Cardiac septum (tissue), 1 donor: Measurements from ENCODE around the gene IFT27. TPM values are rescaled to one million over a fixed set of nuclear protein-coding genes. Genes with fewer than 3 reads are reported as not detected.

Source experiments
- DNase-seq: peaks from one replicate; pipeline ENCODE4 v3.0.0-alpha.2; 2020; ENCODE audit warnings: low spot score
- intact Hi-C: fragments of 100-400 bp; cut with DNase I; formaldehyde crosslinking; loops from one replicate; pipeline ENCODE4 v1.14.0; 2022
- long read RNA-seq: library from polyadenylated mRNA; unstranded; transcript quantifications from one replicate; pipeline ENCODE4 v2.0.0, GENCODE V29; 2021
- total RNA-seq: library from RNA; stranded (reverse); fragmentation: NEBNext Ultra II Directional; extraction: Animal tissue kit (Norgen Biotek cat#: 25700); gene quantifications from one replicate; pipeline ENCODE4 v1.2.1, GENCODE V29; 2021
- donor health status: DM: no; HTN: no; CAD: no.

The IFT27 gene
- 24.7 TPM for total RNA-seq
- long read RNA-seq, transcript IFT27-205 (7 exons, 1,095 nt), result major isoform, 29 of 45 reads
- long read RNA-seq, partial matches to known transcripts, result 4 of 45 reads
- long read RNA-seq, other reads (novel, unspliced or antisense), result 10 of 45 reads

DNA sequence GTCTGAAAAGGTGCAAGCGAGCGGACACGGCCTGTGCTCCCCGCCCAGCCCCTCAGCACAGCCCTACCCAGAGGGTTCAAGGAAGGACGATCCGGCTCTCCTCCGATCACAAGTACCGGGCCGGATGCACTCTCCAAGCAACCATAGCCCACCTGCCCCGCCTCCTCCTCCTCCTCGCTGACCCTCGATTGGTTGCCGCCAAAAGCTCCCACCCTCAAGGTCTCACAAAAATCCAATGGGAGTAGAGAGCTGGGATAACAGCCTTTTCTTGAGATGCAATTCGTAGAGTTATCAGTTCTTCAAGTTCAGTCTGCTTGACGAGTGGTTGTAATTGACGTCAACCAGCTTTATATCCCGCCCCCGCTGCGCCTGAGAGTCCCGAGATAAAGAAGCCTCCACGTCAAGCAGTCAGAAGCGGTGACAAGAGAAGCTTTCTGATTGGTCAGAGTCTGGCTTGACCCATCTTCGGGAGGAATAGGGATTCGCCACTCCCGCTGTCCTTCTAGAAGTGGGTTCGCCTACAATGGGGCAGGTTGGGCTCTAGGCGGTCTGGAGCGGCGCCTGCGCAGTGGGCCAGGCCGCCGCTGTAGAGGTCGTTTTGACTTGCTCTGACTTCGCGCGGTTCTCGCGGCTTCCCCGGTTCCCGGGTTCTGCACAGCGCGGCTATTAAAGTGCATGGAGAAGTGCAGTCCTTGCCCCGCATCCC, at the start of gene IFT27:
Gene IFT27, minus strand, starts transcription at position 156 of the 706 bp plus-strand sequence. CDS start 412 bp downstream, outside the sequence.
- intact Hi-C loops, result loop anchor here (10.0 kb wide), 2 partner anchors 231 to 389 kb away; no protein-coding TSS in a partner anchor

GRCh38 chr22:36824655-36825054, 48.7 kb upstream of the IFT27 start:
- intact Hi-C loops, result no loop called here
- DNase-seq, result no peak

More for the DNA sequence above, at the start of gene IFT27:
- peak; percentile 98 for DNase-seq

- no peak for DNase-seq
- intact Hi-C loops, result no loop called here
These were observed 47.4 kb upstream of the IFT27 start for GRCh38 chr22:36823186-36823839.

DNA sequence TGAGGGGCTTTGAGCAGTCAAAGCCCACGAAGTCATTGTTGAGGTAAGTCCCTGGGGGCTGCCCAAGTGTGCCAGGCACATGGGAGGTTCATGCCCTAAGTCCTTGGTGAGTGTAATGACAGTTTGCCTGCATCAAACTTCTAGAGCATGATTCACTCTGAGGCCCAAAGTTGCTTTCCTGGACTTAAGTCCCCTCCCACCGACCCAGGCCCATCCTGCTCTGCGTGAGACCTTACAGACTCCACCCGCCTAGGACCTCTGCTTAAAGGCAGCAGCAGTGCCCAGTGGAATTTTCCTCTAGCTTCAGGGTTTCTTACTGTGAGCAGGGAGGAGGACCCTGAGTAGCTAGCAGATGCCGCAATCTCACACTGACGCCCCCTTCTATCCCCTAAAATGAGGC, 46.7 kb upstream of the IFT27 start:
- intact Hi-C loops, result no loop called here
- DNase-seq, result no peak

DNA sequence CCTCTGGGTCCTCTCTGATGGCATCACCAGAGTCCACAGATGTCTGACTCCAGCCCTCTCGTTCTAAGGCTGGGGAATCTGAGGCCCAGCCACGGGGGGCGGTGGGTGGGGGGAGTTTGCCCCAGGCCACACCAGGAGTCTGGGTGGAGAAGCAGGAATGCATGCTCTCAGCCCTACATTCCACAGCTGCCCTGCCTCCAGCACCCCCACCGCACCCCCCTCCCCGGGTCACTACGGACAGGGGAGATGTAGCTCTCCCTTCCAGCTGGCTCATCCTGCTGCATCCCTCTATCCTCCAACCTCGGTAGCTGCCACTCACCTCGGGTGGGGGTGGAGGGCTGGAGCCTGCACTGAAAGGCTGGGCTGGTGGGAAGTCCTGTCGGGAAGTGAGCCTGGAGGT, 43.2 kb upstream of the IFT27 start:
- intact Hi-C loops, result no loop called here
- no peak for DNase-seq

- intact Hi-C loops, result no loop called here
- DNase-seq, result no peak
These were observed 42.2 kb upstream of the IFT27 start for GRCh38 chr22:36818010-36818642.

DNA sequence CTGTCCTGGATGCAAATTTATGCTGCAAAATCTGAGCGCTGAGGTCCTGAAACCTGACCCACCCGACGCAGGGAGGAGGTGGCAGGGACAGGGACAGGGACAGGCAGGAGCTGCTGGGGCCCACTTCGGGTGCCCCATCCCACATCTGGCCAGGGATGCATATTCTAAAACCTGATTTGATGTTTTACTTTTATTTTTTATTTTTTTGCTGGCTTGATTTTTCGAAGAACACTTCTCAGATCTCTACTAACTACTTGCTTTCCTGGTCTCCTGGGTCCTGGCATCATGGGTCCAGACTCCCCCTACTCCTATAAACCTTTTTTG, 41.6 kb upstream of the IFT27 start:
- intact Hi-C loops, result no loop called here
- no peak for DNase-seq

DNA sequence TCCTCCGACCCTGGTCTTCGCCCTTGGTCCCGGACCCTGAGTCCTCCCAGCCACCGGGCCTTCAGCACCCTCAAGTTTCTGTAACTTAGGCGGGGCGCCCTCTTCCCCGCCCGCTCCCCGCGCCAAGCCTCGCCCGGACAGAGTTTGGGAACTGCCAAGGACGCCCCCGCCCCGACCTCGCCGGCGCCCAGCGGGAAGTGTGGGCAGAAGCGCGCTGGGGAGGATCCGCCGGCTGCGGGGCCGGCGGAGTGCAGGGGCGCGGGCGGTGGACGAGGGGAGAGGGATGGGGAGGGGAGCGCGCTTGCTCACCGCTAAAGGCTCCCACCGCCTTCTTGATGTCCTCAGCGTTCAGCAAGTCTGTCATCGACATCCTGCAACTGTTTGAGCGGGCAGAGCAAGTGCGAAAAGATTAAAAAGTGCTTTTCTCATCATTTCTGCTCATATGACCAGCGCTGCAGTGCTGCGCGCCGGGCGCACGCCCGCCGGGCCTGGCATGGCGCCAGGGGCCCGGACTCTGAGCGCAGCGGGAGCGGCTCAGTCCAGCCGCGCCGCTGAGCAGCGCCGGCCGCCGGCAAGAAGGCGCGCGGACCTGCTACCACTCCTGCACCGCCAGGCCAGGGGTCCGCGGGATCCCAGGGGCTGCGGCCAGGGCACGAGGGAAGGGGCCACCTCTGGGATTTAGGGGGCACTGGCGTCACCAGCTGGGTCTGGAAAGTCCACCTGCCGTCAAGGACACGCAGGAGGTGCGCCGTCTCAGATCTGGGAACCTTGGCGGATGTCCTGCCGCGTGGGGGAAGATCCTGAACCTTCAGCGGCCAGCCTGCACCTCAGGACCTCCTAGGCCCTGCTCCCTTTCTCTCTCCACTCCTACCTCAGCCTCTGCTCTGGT, 41.0 kb upstream of the IFT27 start, which contains the start of gene PVALB:
Gene PVALB, minus strand, starts transcription at position 400 of the 889 bp plus-strand sequence. Its CDS starts 30 bp downstream, at position 370.
- intact Hi-C loops, result no loop called here
- DNase-seq, result no peak

GRCh38 chr22:36816339-36816635, 40.4 kb upstream of the IFT27 start:
- DNase-seq, result no peak

GRCh38 chr22:36815558-36816338, 39.8 kb upstream of the IFT27 start:
- DNase-seq, result no peak
- intact Hi-C loops, result no loop called here

More at GRCh38 chr22:36816339-36816635, 40.4 kb upstream of the IFT27 start:
- intact Hi-C loops, result no loop called here

DNA sequence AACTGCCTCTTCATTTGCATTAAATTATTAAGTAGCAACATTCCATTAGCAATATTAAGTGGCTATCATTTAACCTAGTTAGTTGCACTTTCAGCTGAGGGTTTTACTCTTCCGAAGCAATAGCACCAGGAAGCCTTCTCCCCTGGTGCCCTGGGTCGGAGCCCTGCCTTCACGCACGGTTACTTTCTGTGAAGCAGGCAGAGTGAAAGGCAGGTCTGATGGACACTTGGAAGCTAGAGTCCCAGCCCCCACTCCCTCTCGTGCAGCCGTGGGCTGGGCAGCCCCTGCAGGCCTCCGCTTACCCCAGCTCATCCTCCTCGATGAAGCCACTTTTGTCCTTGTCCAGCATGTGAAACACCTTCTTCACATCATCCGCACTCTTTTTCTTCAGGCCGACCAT, 38.9 kb upstream of the IFT27 start:
- DNase-seq, result no peak
- intact Hi-C loops, result no loop called here

GRCh38 chr22:36811094-36811800, 35.3 kb upstream of the IFT27 start:
- DNase-seq, result no peak
- intact Hi-C loops, result no loop called here

GRCh38 chr22:36809351-36809750, 33.4 kb upstream of the IFT27 start:
- intact Hi-C loops, result no loop called here

GRCh38 chr22:36808721-36809344, 32.9 kb upstream of the IFT27 start:
- intact Hi-C loops, result no loop called here
- DNase-seq, result no peak

More at GRCh38 chr22:36809351-36809750, 33.4 kb upstream of the IFT27 start:
- DNase-seq, result no peak

DNA sequence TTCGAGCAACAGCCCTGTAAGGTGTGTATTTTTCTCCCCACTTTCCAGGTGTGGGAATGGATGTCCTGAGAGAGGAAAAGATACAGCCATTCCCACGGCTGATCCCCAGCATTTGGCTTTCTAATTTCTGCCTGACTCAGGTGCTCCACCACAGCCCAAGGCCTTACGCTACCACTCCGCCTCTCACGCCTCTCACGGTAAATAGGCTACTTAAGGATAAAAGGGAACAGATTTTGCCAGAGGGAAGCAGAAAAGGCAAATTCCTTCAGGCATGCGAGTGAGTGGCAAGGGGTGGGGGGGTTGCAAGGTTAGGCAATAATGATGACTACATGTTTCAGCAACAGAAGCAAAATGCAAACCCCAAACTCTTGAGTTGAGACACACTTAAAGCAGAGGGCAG, 31.7 kb upstream of the IFT27 start:
- DNase-seq, result no peak
- intact Hi-C loops, result no loop called here

GRCh38 chr22:36806835-36807234, 30.9 kb upstream of the IFT27 start:
- no peak for DNase-seq
- intact Hi-C loops, result no loop called here

- no peak for DNase-seq
- intact Hi-C loops, result no loop called here
These were observed 27.4 kb upstream of the IFT27 start for GRCh38 chr22:36803358-36803757.

DNA sequence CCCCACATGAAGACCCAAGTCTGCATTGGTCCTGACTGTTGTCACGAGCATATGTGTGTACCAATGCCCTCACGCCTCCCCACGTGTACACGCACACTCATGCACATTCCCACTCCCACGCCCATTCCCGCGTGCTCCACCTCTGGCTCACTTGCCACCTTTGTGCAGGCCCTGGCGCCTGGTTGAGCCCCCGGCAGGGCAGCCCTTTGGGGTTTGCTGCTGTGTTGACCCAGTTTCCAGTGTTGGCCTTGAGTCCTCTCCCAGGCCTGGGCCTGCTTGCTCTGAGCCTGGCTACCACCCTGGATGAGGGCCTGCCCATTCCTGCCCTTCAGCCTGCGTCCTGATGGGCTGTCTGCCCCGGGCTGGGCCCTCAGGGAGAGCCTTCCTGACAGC, 22.8 kb upstream of the IFT27 start:
- no peak for DNase-seq
- intact Hi-C loops, result no loop called here
